ENCODE measurements around the gene IGFLR1.

- TF ChIP-seq CSDC2 (CRISPR knock-in tag; IDR thresholded peaks at IDR 0.05): no peak
- TF ChIP-seq ZFP30 (CRISPR knock-in tag; IDR thresholded peaks at IDR 0.05): no peak
- no peak for TF ChIP-seq PATZ1 (CRISPR knock-in tag; IDR thresholded peaks at IDR 0.05; ENCODE audit: borderline replicate concordance)
- TF ChIP-seq RARB (CRISPR knock-in tag; IDR thresholded peaks at IDR 0.05): no peak
- no peak for TF ChIP-seq ZC3H10 (CRISPR knock-in tag; IDR thresholded peaks at IDR 0.05)
- no peak for TF ChIP-seq ZNF70 (CRISPR knock-in tag; IDR thresholded peaks at IDR 0.05)
Measured at GRCh38 chr19:35759697-35760096, 17.4 kb upstream of the IGFLR1 start.

Measured in SK-N-SH treated with all-trans-retinoic acid at 6 μM for 48 hours (cell line).